SK-N-SH treated with all-trans-retinoic acid at 6 μM for 48 hours (cell line): Measurements from ENCODE around the gene RPS19BP1.

Experiments used
- ARNTL ChIP-seq: fragments of 450-650 bp; formaldehyde crosslinking; IDR thresholded peaks from 2 replicates; pipeline ENCODE4 v1.5.0; 2020; ENCODE audit warnings: low read depth, mild to moderate bottlenecking, moderate library complexity, borderline replicate concordance
- CREB5 ChIP-seq: fragments of 250-450 bp; sonication (Bioruptor Pico); IDR thresholded peaks from 2 replicates; pipeline ENCODE4 v1.5.1; 2020; ENCODE audit warnings: low read depth, mild to moderate bottlenecking, moderate library complexity
- CSDC2 ChIP-seq: fragments of 250-450 bp; sonication (Bioruptor Pico); IDR thresholded peaks from 2 replicates; pipeline ENCODE4 v1.5.0; 2020; ENCODE audit warnings: mild to moderate bottlenecking, moderate library complexity
- ESRRG ChIP-seq: fragments of 250-450 bp; sonication (Bioruptor Pico); IDR thresholded peaks from 2 replicates; pipeline ENCODE4 v1.6.1; 2021; ENCODE audit warnings: mild to moderate bottlenecking
- ISL1 ChIP-seq: fragments of 250-450 bp; sonication (Bioruptor Pico); IDR thresholded peaks from 2 replicates; pipeline ENCODE4 v2.1.2; 2022; ENCODE audit warnings: mild to moderate bottlenecking, moderate library complexity
- PATZ1 ChIP-seq: fragments of 250-450 bp; sonication (Bioruptor Pico); IDR thresholded peaks from 2 replicates; pipeline ENCODE4 v1.8.0; 2020; ENCODE audit warnings: mild to moderate bottlenecking, moderate library complexity, borderline replicate concordance
- POU6F1 ChIP-seq: fragments of 250-450 bp; sonication (Bioruptor Pico); IDR thresholded peaks from 2 replicates; pipeline ENCODE4 v1.8.0; 2021; ENCODE audit warnings: low read depth, mild to moderate bottlenecking, moderate library complexity, borderline replicate concordance
- PPARA ChIP-seq: fragments of 250-450 bp; sonication (Bioruptor Pico); IDR thresholded peaks from 2 replicates; pipeline ENCODE4 v1.5.0; 2020; ENCODE audit warnings: mild to moderate bottlenecking, borderline replicate concordance
- ZC3H10 ChIP-seq: fragments of 250-450 bp; sonication (Bioruptor Pico); IDR thresholded peaks from 2 replicates; pipeline ENCODE4 v1.5.1; 2021; ENCODE audit warnings: mild to moderate bottlenecking, moderate library complexity
- ZFP3 ChIP-seq: fragments of 250-450 bp; sonication (Bioruptor Pico); IDR thresholded peaks from 2 replicates; pipeline ENCODE4 v1.5.0; 2020; ENCODE audit warnings: mild to moderate bottlenecking, moderate library complexity
- ZFP30 ChIP-seq: fragments of 450-650 bp; formaldehyde crosslinking; IDR thresholded peaks from 2 replicates; pipeline ENCODE4 v1.5.0; 2022; ENCODE audit warnings: mild to moderate bottlenecking, moderate library complexity
- ZNF565 ChIP-seq: fragments of 450-650 bp; formaldehyde crosslinking; conservative IDR thresholded peaks from 2 replicates; pipeline ENCODE4 v1.5.0; 2020; ENCODE audit warnings: low read depth, mild to moderate bottlenecking, moderate library complexity
- ZNF70 ChIP-seq: fragments of 450-650 bp; formaldehyde crosslinking; IDR thresholded peaks from 2 replicates; pipeline ENCODE4 v1.5.0; 2020; ENCODE audit warnings: mild to moderate bottlenecking, moderate library complexity
- ZNF8 ChIP-seq: fragments of 450-650 bp; formaldehyde crosslinking; IDR thresholded peaks from 2 replicates; pipeline ENCODE4 v1.5.0; 2020; ENCODE audit warnings: mild to moderate bottlenecking, moderate library complexity

- TF ChIP-seq ZFP3 (CRISPR knock-in tag) (no peak), ZNF8 (CRISPR knock-in tag) (no peak), ESRRG (CRISPR knock-in tag) (no peak), PATZ1 (no peak), ISL1 (no peak), CSDC2 (CRISPR knock-in tag) (no peak), CREB5 (CRISPR knock-in tag) (no peak), ARNTL (CRISPR knock-in tag) (no peak), ZC3H10 (CRISPR knock-in tag) (no peak), PPARA (CRISPR knock-in tag) (no peak), ZNF70 (CRISPR knock-in tag) (no peak), ZFP30 (CRISPR knock-in tag) (no peak), ZNF565 (CRISPR knock-in tag) (no peak), POU6F1 (CRISPR knock-in tag) (no peak)
Measured at GRCh38 chr22:39553429-39553828, 20.9 kb upstream of the RPS19BP1 start.
